HG03354 (cell line): ENCODE data around the gene ZNF532.

Experiments
- ATAC-seq: cut with Tn5 transposase; IDR thresholded peaks from one replicate; pipeline ENCODE4 v1.9.1; 2021; ENCODE audit warnings: mild to moderate bottlenecking; ENCODE audit not compliant: unreplicated experiment, poor library complexity, severe bottlenecking

ZNF532 gene

DNA sequence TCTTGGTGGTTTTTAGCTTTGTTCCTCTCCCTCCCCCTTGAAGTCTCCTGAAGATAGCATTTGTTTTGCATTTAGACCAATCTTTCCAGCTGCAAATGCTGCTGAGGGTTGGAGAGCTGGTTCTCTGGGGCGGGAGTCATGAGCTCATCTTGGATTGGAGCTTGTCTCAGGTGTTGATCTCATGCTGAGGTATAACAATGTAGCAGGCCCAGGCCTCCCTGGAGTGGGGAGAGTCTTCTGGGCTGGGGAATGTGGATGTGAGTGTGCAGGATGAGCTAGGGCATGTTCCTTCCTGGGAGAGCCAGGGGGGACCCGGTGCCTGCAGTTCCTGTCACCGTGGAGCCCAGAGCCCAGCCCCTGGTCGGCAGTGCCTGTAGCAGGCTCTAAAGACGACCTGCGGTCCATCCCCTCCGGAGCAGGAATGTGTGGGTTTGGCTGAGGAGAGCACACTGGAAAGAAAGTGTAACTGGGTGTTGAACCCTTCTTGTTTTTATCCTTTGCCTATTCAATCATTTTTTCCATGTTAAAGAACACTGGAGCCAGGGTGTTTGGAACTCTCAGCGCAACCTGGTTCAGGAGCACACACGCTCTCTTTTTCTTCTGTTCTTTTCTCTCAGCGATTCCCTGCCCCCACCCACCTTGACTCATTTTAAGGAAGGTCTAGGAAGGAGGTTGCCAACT, 2.7 kb downstream of the ZNF532 start:
- ATAC-seq: no peak

DNA sequence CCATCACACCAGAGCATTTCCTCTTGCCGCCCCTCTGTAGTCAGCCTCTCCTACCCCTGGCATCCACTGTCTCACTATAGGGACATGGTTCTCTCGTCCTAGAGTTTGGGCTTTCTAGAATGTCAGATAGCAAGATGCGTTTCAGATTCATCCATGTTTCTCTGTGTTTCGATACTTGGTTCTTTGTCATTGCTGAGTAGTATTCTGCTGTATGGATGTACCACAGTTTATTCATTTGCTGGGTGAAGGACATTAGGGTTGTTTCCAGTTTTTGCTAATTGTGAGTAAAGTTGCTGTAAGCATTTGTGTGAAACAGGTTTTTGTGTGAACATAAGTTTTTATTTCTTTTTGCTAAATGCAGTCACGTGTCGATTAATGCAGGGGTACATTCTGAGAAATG, 3.8 kb downstream of the ZNF532 start:
- ATAC-seq: no peak

DNA sequence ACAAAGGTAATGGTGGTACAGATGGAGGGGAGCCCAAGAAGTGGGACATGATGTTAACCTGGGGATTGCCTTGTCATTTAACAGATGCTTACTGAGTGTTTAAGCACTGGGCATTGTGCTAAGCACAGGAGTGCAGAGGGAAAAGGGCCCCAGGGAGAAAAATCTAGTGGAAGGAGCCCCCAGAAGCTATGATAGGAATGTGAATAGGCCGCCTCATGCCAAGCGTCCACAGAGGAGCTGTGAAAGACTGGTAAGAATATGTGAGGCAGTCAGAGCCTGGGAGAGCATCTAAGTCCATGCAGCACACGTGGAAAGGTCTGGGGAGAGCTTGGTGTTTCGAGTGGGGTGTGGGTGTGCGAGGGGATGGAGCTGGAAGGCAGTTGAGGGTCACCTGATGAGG, 5.5 kb downstream of the ZNF532 start:
- no peak for ATAC-seq

DNA sequence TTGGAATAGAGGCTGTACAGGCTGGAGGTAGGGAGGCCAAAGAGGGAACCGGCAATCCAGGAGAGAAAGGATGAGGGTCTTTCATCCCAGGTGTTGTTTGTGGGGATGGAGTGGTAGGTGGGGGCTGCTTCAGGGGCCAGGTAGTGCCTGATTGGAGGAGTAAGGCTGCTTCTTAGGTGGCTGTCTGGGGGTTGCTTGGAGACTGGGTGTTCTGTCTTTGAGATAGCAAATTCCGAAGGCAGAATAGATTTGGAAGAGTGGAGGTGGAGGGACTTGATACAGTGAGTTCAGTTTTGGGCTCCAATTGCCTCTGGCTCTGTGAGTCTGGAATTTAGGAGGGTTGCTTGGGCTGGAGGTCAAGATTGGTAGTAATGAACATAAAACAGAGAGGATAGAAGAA, 5.9 kb downstream of the ZNF532 start:
- ATAC-seq: no peak

DNA sequence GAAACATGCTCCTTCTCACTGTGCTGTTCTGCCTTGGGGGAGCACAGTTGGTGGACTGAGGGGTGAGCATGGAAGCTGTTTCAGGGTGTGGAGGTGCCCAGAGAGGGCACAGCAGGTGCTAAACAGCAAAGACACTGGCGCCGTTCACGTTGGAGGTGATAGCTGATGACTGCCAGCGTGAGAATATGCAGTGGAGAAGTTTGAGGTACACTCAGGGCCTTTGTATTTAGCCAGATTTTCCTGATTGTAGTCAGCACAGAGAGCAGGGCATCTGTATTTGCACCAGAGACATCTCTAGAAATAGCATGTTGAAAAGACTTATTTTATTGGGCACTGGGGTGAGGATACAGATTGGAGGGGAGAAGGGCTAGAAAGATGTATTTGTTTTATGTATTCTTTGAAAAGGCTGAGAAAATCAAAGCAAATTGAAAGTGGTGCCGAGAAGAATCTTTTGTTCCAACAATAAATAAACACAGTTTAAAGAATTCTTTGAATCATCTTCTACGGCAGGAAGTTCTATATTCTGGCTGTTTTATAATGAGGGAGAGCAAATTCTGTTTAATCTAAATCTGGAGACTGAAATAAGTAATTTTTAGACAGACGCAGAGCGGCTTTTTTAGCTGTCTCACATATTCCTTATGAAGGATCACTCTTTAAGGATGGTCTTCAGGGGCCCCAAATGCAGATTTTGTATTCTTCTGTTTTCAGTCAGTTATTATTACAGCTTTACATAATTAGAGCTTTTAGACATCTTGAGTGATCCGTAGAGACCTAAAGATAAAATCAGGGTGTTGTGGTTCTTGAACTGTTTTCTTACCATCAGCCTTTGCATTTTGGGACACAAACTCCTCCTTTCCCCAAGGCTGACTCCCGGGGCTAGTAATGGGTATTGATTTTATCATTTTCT, 7.1 kb downstream of the ZNF532 start:
- ATAC-seq: no peak

DNA sequence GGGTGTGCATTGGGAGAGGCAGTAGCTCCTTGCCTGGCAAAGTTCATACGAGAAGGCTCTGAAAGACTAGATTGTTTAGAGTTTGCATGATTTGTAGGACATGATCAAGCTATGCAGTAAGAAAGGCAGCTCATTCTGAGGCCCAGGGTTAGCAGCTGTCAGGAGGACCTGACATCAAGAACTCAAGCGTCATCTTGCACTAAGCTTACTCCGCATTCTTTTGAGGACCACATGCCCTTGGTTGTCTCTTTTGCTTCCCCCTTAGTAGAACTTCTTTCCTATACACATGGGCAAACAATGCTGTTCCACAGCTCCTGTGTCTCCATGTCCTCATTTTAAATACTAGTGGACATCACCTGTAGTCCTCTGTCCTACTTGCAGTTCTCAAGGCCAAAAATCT, 14.0 kb downstream of the ZNF532 start:
- no peak for ATAC-seq

DNA sequence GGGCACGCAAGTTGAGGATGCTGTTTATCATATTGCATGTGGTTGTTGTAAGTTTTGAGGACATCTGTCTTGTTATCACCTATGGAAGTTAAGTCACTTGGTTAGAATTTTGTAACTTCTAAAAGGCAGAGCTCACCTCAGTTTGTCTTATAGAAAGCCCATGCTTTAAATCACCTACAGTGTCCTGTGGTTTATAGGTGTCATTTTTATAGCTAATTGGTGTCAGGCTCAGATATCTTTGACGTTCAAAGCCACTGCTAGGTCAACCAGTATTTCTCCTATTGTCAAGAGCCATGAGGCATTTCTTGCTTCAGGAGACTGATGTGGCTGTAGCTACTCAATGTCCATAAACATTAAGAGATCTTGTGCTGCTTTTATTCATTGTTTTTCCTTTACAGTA, 16.8 kb downstream of the ZNF532 start:
- no peak for ATAC-seq

DNA sequence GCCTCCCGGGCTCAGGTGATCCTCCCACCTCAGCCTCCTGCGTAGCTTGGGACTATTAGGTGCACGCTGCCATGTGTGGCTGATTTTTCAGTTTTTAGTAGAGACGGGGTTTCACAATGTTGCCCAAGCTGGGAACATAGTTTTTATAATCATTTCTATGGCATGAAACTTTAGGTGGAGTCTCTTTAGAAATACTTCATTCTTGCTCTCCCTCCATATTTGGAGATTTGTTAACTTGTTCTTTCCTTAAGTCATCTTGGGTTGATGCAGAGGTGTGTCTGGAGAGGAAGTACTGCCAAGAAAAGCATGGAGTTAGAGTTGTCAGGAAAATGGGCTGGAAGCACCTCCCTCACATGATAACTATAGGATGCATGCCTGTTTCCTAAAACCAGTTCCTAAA, 17.4 kb downstream of the ZNF532 start:
- no peak for ATAC-seq

DNA sequence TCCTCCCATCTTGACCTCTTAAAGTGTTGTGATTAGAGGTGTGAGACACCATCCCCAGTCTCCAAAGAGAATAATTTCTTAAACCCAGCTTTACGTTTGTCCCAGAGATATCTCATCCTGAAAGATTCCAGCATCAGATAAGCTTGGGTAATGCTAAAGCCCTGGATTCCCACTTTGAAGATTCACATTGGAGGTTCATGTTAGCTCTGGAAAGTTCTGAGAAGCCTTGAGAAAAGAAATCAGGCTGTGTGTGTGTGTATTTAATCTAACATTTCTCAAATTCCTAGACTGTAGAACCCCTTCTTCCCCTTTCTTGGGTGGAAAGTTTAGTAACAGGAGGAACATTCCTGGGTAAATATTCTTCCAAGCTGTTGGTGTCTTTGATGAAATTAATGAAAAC, 18.0 kb downstream of the ZNF532 start:
- ATAC-seq: no peak

DNA sequence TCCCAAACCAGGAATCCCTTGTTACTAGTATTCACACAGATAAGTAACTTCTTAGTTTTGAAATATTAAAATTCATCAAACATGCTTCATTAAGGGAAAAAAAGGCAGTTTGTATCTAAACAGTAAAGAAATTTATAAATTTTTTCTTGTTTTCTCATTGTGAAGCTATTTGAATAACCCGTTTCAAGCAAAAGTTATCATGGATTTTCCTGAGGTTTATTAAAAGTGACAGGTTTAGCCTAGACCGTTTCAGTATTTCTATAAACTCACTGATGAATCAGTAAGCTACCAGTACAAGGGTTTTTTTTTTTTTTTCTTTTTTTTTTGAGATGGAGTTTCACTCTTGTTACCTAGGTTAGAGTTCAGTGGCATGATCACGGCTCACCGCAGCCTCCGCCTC, 20.0 kb downstream of the ZNF532 start:
- no peak for ATAC-seq

DNA sequence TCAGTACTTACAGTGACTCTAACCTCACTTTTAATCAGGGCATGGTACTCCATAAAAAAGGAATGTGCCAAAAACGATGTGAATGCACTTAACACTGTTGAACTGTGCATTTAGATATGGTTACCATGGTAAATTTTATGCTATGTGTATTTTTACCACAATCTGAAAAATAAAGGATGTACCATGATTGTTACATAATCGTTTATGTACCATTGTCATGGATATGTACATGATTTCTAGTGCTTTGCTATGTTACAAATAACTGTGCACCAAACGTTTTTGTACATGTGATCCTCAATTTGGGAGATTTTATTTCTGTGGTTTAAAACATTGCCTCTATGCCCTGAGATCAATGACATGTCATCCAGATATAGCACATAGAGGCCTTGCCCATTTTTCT, 21.8 kb downstream of the ZNF532 start:
- ATAC-seq: no peak

DNA sequence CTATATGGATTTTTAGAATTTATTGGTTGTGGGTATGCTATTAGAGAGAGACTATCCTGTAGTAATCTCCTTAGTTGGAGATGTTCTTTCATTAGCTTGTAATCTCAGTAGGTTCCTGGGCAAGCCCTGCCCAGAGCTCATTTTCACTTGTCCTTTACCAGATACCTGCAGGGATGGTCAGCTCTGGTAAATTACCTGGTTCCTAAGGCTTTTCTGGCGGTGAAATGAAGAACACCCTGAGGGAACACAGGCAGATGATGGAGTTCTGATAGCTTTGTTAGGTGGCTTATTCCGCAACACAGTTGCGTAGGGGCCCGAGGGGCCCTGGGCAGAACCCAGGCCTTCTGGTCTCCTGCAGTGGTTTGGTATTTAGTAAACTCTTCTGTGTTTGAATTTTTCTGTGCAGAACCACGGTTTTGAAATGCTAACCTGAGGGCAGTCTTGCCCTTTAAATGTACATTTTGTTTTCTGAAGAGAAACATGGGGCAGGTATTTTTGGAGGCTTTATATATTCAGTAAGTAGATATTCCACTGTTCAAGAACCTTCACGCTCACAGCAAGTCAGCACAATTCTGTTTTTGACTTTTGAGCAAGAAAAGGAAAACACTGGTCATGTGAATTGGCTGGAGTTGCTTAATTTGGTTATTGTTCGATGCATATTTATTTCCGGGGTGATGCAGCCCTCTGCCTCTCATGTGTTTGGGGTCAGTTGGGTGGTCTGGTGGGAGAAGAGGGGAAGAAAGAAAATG, 22.4 kb downstream of the ZNF532 start:
- peak; percentile 8 for ATAC-seq

DNA sequence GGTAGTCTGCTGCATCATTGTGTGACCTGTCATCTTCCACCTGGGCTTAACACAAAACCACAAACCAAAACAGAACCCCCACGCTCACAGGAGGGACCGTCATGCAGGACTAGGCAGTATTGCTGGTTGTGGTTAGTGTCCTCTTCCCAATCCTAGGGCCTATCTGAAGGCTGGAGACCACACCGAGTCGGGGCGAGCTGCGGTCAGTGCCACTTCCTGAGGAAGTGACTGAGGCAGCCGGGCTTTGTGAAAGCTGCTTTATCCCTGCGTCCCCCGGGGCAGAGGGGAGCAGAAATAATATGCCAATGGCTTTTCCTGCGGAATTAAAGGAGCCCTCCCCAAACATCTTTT, 22.9 kb downstream of the ZNF532 start:
- ATAC-seq: peak; percentile 55

DNA sequence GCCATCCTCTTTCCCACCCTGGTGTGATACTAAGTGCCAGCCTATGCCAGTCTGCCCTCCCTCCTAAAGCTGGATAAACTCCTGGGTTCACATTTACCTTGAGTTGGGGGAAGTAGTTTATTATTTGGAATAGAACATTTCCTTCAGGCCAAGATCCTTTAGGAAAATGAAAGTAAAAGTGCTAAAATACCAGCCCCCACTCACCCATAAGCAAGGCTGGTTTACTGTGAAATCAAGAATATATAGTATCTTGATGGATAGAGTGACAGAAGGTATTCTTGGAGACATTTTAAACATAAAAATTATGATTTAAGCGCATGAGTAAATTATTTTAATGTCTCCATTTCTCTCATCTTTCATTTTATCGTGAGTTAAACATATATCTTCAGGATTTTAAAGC, 27.1 kb downstream of the ZNF532 start:
- ATAC-seq: no peak

DNA sequence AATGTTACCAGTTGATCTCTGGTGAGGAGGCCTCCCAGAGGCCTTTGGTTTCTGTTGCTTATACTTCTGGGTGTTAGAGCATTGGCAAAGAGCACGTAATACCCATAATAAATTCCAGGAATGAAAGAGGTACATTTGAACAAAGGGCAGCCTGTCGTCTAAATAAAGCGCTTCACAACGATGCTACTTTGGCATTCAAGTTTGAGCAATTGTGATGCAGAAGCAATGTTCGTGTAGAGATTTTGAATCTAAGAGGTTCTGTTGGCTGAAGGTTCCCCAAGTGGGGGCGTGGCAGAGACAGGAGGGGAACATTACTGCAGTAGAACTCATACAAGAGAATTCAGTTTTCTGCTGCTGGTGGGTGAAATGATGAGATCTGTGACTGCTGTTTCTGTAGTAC, 27.8 kb downstream of the ZNF532 start:
- no peak for ATAC-seq

DNA sequence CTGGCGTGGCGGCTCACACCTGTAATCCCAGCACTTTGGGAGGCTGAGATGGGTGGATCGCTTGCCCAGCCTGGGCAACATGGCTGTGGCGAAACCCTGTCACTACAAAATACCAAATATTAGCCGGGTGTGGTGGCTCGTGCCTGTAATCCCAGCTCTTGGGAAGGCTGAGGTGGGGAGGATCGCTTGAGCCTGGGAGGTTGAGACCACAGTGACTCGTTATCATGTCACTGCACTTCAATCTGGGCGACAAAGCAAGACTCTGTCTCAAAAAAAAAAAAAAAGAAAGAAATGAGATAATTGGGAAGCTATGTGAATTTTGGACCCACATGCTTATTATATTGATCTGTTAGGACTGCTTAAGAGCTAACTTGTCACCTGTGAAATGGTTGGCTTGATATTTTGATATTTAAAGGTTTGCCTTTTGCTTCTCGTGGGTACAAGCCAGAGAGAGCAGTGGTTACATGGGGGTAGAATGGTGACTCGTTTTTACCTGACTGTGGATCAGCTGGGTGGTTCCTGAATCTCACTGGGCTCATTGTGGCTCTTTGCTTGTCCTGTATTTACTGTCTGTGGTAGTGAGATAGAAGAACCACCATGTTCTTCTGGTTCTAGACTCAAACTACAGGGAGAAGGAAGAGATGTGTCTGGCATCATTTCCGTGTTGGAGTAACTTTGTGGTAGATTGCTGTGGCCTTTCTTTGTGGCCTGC, 28.9 kb downstream of the ZNF532 start:
- ATAC-seq: no peak

DNA sequence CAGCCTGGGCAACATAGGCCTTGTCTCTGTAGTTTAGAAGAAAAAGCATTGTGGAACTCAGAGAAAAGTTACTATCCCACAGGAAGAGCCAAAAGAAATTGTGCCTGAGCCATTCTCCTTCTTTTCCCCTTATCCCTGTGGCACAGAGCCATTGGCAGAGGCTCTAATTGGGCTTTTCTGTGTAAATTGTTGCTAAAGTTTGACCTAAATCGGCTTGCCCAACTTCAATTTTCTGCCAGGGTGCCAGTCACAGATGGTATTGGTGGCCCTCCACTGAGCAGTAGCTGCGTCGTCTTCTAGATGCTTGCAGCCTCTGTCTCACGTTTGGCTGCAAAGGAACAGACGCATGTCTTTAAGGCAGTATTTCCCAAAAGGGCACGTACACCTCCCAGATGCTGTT, 30.3 kb downstream of the ZNF532 start:
- no peak for ATAC-seq

DNA sequence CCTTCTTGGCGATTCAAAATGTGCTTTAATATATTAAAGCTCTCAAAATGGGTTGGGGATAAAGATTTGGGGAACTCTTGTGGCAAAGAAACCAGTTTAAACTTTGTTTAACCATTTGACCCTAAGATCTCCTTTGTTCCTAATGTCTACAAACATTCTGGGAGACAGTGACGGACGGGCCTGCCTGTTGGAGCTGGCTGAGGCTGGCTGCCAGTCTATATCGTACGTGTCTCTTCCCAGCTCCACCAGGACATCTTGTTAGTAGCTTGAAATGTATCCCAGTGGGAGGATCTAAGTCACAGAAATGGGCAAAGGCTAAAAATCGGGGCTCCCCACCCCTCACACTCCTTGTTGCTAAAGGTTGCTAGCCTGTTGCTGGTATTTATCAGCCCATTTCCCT, 30.7 kb downstream of the ZNF532 start:
- no peak for ATAC-seq

DNA sequence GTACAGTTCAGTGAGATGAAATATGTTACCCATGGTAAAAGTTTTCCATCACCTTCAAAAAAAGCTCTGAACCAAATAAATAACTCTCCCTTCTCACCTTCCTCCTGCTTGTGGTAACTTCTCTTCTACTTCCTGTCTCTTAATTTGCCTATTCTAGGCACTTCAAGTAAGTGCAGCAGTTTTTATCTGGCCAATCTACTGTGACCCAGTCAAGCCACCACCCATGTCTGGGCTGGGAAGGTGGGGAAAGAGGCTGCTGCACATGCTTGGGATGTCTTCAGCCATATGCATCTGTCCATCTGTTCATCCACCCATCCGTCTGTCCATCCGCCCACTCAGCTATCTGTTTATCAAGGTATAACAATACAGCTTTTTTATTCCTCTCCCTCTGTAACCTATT, 31.6 kb downstream of the ZNF532 start:
- peak; percentile 79 for ATAC-seq
